GM21737 (cell line): ENCODE results near the gene NUTF2.
"Not testable (repeated sequence)": the region's sequence is repeated elsewhere in the genome, so short reads cannot be mapped to it uniquely, and the experiment has no call there.

Source experiments
- ATAC-seq: cut with Tn5 transposase; IDR thresholded peaks from one replicate; pipeline ENCODE4 v1.9.1; 2021; ENCODE audit warnings: mild to moderate bottlenecking, moderate library complexity; ENCODE audit not compliant: unreplicated experiment

NUTF2 gene

GRCh38 chr16:67883146-67883871 lies 36.6 kb downstream of the NUTF2 start:
- no peak for ATAC-seq

- ATAC-seq, result no peak
Measured at GRCh38 chr16:67883872-67884261, 37.1 kb downstream of the NUTF2 start.

GRCh38 chr16:67884684-67885083 lies 38.0 kb downstream of the NUTF2 start, which contains the start of gene NRN1L:
Gene NRN1L (plus strand): TSS chr16:67884885. CDS start chr16:67884904, 19 bp downstream.
- no peak for ATAC-seq

- ATAC-seq, result no peak
Measured at GRCh38 chr16:67885545-67885944, 38.8 kb downstream of the NUTF2 start.

GRCh38 chr16:67885976-67886375 lies 39.2 kb downstream of the NUTF2 start:
- ATAC-seq, result no peak

- ATAC-seq, result no peak
Measured at GRCh38 chr16:67886387-67886786, 39.7 kb downstream of the NUTF2 start.

- no peak for ATAC-seq
Measured at GRCh38 chr16:67888331-67888730, 41.6 kb downstream of the NUTF2 start.

GRCh38 chr16:67892375-67892774 lies 45.6 kb downstream of the NUTF2 start:
- ATAC-seq, result no peak

- peak; percentile 94 for ATAC-seq
Measured at GRCh38 chr16:67892899-67893742, 46.4 kb downstream of the NUTF2 start, which contains the start of gene PSKH1. Gene PSKH1 (plus strand): TSS chr16:67893254. CDS start chr16:67908750, 15,496 bp downstream.

- ATAC-seq, result peak; percentile 10
Measured at GRCh38 chr16:67893743-67894399, 47.1 kb downstream of the NUTF2 start.

- ATAC-seq, result no peak
Measured at GRCh38 chr16:67897231-67897630, 50.5 kb downstream of the NUTF2 start.

- no peak for ATAC-seq
Measured at GRCh38 chr16:67901734-67902133, 55.0 kb downstream of the NUTF2 start.

- no peak for ATAC-seq
Measured at GRCh38 chr16:67902831-67903230, 56.1 kb downstream of the NUTF2 start.

- no peak for ATAC-seq
Measured at GRCh38 chr16:67907397-67908180, 60.9 kb downstream of the NUTF2 start.

GRCh38 chr16:67909056-67909742 lies 62.5 kb downstream of the NUTF2 start:
- no peak for ATAC-seq

- ATAC-seq, result no peak
Measured at GRCh38 chr16:67910158-67910557, 63.4 kb downstream of the NUTF2 start.

- no peak for ATAC-seq
Measured at GRCh38 chr16:67914758-67915495, 68.2 kb downstream of the NUTF2 start.

GRCh38 chr16:67915496-67915769 lies 68.7 kb downstream of the NUTF2 start:
- not testable (repeated sequence) for ATAC-seq

GRCh38 chr16:67915831-67916723 lies 69.3 kb downstream of the NUTF2 start:
- ATAC-seq, result no peak
